Measurements from ENCODE around the gene KDR.

DNA sequence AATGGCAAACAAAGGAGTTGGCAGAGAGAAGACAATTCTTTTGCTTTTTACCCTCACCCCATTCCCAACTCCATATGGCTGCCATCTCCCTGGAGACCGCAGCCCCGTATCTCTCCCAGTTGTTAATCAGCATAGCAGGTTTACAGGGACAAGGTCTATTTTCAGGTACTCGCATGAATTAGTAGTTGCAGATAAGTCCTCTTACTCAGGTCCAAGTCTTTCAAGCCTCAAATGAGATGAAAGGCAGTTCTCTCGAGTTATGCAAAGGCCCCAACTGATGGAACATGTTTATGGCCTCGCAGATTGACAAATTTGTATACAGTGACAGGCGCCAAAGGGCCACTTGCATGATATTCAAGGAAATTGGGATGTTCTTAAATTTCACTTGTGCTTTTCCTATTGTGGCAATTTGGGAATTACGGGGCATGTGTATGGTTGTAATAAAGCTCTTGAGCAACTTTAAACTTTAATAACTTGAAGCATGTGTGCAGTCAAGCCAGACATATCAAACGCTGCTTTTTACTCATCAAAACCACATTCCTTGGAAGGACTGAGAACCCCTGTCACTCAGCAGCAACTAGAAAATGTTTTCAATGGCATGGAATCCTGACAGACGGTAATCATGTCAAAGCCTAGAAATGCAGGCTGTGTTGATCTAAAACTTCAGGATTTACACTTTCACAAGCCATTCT lies 45.1 kb downstream of the KDR start:
- no peak for TF ChIP-seq POLR2A (IDR thresholded peaks at IDR 0.05)
- no peak for TF ChIP-seq POLR2AphosphoS5 (IDR thresholded peaks at IDR 0.05; ENCODE audit: insufficient read depth in 1 of 2, low read depth in 1 of 2)
- TF ChIP-seq, protein P1, sequence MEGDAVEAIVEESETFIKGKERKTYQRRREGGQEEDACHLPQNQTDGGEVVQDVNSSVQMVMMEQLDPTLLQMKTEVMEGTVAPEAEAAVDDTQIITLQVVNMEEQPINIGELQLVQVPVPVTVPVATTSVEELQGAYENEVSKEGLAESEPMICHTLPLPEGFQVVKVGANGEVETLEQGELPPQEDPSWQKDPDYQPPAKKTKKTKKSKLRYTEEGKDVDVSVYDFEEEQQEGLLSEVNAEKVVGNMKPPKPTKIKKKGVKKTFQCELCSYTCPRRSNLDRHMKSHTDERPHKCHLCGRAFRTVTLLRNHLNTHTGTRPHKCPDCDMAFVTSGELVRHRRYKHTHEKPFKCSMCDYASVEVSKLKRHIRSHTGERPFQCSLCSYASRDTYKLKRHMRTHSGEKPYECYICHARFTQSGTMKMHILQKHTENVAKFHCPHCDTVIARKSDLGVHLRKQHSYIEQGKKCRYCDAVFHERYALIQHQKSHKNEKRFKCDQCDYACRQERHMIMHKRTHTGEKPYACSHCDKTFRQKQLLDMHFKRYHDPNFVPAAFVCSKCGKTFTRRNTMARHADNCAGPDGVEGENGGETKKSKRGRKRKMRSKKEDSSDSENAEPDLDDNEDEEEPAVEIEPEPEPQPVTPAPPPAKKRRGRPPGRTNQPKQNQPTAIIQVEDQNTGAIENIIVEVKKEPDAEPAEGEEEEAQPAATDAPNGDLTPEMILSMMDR (IDR thresholded peaks at IDR 0.05) = no peak
